DMS153 treated with DMSO at 0.1 percent for 48 hours (cell line): ENCODE results near the gene KCNQ2.
"Not testable (repeated sequence)": the region's sequence is repeated elsewhere in the genome, so short reads cannot be mapped to it uniquely, and the experiment has no call there.

ENCODE experiments used
- DNase-seq: peaks from one replicate; lab custom pipeline; 2025; ENCODE audit not compliant: unreplicated experiment; lab: John Stamatoyannopoulos, UW

Gene KCNQ2

DNA sequence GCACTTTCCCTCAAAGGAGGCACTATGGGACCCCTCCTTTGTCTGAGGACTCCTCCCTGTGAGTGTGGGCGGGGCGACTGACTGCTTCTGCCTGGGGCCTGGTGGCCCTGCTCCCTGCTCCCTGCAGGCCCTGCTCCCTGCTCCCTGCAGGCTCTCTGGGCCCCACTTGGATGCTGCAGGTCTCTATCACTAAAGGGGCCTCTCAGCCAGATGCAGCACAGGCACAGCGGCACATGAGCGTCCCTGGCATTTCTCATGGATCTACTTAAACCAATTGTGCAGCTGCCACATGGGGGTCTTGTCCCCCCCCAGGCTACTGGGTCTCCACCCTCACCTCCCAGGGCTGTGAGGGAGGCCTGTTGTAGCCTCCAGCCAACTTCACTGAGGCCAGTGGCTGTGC, 18.6 kb upstream of the KCNQ2 start:
- DNase-seq: no peak

DNA sequence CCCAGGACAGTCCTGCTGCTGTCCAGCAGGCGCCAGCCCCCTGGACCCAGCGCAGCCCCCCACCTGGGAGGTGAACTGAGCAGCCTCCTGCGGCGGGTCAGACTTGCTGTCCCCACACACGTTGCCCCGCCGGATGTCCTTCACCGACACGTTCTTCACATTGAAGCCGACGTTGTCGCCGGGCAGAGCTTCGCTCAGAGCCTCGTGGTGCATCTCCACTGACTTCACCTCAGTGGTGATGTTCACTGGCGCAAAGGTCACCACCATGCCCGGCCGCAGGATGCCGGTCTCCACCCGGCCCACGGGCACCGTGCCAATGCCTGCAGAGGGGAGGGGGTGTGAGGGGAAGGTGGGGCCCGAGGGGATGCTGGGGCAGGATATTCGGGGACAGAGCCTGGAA, 18.0 kb upstream of the KCNQ2 start:
- no peak for DNase-seq

DNA sequence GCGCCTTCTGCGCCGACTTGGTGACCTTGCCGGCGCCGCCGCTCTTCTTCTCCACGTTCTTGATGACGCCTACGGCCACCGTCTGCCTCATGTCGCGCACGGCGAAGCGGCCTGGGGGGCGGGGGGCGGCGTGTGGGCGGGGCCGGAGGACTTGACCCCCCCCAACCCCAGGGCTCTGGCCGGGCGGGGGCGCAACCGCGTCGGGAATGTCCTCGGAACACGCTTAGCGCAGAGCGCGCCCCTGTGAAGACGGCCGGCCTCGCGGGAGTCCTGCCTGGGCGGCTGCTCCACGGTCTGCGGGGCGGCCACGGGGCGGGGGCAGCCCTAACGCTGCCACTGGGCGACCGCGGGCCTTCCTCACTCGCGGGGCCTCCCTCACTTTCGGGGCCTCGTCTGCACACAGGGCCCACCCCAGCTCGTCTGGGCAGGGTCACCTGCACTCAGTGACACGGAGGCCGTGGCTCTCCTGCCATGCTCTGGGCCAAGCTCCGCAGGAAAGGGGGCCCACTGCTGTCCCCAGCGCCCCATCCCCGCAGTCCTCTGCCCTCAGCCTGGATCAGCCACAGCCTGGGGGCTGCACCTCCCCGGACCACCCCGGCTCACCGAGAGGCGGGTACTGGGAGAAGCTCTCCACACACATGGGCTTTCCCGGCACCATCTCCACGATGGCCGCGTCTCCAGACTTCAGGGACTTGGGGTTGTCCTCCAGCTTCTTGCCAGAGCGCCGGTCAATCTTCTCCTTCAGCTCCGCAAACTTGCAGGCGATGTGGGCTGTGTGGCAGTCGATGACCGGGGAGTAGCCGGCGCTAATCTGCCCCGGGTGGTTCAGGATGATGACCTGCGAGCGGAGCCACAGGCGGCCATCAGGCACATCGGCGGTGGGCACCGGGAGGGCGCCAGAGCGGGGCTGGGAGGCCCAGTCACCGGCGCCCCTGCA, 16.1 kb upstream of the KCNQ2 start:
- no peak for DNase-seq

DNA sequence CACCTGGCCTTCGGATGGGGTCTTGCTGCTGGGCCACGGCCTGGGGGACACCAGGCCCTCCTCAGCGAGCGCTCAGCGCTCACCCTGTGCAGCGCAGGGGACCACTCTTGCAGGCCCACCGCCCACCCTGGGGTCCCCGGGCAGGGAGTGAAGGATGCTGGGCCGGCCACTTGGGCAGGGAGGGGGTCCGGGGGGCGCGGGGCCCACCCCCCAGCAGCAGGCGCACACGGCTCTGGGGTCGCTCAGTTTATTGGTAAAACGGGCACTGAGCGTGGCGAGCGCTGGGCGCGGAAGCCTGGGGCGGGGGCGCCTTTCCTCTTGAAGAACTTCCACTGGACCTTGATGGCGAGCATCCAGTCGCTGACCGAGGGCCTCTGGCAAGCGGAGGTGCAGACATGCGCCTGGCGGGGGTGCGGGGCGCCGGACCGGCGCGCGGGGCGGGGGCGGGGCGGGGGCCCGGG, 15.4 kb upstream of the KCNQ2 start:
- DNase-seq: no peak

DNA sequence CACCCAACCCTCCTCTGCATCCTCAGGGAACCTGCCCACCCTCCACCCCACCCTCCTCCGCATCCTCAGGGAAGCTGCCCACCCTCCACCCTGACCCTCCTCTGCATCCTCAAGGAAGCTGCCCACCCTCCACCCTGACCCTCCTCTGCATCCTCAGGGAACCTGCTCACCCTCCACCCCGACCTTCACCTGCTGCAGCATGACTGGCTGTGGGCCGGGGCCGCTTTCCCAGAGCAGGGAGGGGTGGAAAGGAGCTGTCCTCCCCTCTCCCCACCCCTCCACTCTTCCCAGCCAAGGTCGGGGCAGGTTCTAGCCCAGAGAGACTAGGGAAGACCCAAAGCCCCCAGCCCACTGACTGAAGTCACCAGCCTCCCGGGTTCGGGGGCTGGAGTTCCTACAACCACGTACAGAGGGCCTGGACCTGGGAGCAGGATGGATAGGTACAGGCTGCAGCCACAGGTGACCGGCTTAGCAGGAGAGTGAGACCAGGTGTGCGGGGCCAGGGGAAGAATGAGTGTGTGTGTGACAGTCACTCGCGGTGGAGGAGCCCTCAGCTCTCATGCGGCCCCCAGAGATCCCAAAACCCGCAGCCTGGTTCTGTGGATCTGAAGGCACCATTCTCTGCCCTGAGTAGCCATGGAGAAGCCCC, 14.8 kb upstream of the KCNQ2 start:
- DNase-seq: no peak

DNA sequence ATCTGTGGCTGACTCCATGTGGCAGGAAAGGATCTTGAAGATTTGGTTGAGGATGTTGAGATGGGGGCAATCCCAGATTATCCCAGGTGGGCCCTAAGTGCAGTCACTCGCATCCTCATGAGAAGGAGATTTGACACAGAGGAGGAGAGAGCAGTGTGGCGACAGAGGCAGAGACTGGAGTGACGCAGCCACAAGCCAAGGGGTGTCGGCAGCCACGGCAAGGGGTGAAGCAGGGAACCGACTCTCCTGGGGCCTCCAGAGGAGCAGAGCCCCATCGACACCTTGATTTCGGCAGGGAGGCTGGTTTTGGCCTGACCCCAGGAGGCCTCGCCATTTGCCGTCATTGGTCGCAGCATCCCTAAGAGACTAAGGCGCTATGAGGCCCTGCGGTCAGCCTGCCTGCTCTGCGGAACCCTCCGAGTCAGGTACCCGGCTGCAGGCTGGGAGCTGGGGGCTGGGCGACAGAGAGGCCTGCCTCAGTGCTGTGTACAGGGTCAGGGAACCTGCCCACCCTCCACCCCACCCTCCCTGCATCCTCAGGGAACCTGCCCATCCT, 13.9 kb upstream of the KCNQ2 start:
- no peak for DNase-seq

DNA sequence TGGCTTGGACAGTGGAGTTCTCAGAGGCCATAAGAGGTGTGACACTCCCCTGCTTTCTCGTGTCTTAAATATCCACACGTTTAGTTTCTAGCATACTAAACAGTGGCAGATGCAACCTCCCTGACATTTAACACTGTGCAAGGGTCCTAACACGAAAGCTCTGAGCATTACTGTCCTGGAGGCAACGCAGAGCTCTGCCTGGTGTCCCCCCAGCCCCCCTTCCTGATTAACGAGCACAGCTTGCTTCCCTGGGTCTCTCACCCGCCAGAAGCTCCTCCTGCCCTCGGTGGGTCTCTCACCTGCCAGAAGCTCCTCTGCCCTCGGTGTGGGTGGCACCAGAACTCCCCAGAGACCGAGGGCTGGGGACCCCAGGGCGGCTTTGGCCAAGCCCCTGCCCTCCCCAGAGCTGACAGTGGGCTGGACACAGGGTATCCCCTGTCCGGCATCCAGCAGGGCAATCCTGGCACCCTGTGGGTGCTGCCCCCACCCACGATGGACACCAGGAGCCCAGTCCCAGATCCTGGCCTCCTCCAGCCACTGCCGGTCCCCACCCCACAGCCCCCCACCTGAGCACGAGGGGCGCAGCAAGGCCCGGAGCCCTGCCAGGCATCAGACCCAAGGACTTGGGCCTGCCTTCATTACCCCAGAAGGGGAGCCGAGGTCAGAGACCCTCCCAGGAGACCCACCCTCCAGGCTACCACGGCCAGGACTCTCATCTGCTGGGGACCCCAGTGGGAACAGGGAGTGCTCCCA, 12.4 kb upstream of the KCNQ2 start:
- no peak for DNase-seq

DNA sequence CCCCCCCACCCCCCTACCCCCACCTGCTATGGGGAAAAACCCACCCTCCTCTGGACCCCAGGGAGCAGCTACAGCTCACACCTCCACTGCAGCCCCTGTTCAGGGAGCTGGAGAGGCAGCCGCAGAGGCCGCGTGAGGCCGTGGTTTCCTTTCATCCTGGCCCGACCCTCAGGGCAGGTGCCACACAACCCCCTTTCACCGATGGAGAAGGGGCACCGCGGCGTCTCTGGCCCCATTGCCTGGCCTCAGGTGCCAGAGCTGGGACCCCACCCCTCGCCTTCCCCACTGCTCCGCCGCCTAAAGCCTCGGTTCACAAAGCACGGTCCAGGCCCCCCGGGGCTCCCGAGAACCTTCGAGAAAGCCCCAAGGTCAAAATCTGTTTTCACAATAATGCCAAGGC, 11.8 kb upstream of the KCNQ2 start:
- DNase-seq: no peak

DNA sequence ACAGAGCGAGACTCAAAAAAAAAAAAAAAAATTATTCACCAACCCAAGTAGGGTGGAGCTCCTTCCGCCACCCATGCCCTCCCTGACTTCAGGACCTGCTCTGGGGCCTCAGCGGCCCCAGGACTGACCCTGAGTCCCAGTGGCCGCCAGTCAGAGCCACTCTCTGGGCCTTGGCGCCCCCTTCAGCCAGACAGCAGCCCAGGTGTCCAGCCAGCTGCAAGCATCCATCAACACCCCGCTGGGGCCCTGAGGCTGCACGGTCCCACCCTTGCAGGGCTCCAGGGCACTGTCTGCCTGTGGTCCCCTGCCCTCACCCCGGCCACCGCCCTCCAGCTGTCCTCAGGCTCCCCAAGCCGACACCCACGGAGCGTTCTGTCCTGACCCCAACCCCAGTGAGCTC, 11.4 kb upstream of the KCNQ2 start:
- no peak for DNase-seq

DNA sequence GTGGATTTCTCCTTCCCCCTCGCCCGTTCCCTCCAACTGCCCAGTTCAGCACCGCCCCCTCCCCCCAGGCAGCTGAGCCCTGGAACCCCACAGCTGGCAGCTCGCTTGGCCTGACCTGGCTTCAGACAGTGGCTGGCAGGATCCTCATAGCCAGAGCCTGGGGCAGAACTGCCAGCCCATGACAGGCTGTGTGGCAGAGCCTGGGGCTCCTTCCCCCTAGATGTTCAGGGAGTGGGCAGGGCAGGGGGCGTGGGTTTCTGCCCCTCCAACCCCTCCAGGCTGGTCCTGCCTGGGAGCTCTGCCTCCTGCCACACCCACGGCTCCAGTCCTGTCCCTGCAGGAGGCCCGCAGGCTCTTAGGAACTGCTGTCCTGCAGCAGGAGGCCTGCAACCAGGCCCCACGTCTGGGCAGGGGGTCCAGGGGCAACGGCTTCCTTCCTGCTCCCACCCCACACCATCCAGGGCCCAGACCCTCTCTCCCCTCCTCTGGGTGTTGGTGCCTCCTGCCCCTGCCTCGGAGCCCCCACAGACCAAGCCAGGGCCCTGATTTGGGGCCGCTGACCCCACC, 9.6 kb upstream of the KCNQ2 start:
- DNase-seq: no peak

DNA sequence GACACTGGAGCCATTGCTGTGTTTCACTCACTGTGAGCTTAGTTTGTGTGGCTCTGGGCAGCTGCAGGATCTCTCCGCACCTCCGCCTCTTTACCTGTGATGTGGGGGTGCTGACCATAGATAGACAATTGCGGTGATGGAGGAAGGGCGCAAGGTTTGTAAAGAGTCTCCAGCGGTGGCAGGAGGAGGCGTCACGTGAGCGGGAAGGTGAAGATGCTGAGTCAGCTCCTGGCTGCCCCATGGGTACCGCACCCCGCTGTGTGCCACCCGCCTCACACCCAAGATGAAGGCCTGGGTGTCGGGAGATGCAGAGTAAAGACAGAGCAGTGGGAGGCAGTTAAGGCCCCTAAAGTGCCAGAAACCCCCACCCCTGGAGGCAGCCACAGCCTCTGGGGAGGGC, 9.0 kb upstream of the KCNQ2 start:
- no peak for DNase-seq

DNA sequence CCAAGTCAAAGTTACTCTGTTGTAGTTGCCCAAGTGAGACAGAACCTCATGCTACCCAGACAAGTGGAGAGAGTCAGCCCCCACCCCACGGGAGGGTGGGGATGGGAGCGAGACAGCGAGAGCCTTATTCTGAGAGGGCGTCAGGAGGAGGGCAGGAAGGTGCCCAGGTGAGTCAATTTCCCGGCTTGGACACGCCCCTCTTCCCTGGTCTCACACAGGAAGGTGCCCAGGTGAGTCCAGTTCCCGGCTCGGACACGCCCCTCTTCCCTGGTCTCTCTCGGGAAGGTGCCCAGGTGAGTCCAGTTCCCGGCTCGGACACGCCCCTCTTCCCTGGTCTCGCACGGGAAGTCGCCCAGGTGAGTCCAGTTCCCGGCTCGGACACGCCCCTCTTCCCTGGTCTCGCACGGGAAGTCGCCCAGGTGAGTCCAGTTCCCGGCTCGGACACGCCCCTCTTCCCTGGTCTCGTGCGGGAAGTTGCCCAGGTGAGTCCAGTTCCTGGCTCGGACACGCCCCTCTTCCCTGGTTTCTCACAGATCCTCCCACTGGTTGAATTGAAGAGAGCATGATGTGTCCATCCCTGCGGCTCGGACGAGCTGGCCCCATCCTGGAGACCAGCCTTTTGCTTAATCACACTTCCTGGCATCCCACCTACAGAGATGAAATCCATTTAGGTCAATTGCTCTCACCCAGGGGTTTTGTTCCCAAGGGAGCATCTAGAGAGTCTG, 7.4 kb upstream of the KCNQ2 start:
- not testable (repeated sequence) for DNase-seq

DNA sequence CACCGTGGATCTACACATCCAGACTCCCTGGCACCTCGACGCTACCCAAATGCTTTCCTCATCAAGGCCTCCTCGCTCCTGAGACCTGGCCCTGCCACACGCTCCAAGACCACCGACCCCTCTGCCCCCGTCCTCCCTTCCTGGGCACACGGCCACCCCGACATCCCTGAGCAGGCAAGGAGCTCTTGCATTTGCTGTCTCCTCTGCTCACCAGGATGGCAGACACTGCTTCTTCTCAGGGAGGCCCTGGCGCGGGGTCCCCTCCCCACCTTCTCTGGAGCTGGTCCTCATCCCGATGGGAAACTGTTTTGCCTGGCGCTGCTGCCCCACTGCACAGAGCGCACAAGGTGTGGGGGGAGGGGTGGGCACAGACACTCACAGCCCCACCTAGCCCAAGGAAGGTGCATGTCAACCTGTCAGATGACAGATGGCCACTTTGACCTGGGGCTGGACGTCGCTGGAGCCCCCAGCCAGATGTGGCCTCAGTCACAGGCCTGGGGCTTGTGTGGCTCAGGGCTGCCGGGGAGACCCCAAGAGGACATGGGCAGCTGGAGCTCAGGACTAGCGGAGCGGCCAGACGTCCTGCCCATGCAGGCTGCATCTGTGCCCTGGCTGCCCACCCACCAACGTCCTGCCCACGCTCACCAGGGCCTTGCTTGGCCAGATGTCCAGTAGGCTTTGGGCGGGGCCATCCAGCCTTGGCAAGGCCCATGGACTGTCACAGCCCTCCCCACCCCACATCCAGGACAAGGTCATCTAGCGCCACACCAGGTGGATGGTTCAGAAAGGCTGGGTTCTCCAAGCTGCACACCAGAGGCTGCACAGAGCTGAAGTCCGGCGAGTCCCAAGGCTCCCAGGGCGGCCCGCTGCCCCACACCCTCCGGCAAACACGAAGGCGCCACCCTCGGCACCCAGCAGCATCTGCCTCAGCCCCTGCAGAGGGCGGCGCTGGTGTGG, 6.2 kb upstream of the KCNQ2 start:
- DNase-seq: no peak

DNA sequence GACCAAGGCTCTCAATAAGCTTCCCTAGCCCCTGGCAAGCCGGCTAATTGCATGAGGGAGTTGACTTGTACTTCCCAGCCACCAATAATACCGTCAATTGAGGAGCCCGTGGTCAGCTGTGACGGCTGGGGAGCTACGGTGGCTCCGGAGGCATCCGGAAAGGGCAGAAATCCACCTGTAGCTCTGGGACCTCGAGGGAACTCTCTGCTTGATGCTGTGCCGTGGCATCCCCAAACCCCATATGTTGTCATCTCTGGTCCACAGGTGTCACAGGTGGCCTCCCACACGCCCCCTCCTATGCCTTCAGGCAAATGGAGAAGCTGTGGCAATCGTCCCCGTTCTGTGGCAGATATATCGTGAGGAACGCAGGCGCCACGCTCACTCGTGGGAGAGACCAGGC, 5.5 kb upstream of the KCNQ2 start:
- no peak for DNase-seq

DNA sequence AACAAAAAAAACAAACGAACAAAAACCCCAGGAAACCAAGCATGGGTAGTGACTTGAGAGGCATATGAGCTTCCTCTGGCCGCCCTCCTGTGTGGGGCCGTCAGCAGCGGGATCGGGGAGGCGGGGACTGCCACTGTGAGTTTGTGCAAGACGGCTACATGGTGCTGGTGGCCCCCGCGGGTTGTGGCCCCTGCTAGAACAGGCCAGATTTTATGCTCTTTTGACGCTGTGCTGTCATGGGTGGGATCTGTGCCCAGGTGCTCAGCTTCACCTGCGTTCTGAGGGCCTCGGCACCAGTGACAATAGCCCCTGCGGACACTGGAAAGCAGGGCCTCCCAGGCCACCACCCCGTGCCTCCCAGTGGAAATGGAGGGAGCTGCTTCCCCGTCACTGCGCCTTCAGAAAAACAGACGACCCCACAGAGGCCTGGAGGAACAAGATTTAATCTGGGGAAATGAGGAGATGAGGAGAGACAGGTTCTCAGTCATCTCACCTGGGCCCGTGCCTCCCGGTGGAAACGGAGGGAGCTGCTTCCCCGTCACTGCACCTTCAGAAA, 4.7 kb upstream of the KCNQ2 start:
- DNase-seq: no peak

DNA sequence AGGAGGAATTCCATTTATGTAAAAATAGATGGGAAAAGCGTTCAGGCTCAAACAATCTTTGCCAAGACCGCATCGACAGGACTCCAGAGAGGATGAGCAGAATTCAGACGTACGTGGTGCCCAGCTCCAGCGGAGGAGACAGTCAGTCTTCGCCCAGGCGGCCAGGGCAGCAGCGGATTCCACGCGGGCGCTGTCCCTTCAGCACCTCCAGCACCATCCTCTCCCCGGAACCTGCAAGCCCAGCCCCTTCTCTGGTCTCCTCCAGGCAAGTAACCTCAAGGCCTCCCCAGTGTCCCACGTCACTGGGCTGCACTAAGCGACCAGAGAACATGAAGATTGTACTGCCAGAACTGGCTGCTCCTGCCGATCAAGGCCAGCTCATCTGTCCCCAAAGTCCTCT, 2.8 kb upstream of the KCNQ2 start:
- DNase-seq: no peak

DNA sequence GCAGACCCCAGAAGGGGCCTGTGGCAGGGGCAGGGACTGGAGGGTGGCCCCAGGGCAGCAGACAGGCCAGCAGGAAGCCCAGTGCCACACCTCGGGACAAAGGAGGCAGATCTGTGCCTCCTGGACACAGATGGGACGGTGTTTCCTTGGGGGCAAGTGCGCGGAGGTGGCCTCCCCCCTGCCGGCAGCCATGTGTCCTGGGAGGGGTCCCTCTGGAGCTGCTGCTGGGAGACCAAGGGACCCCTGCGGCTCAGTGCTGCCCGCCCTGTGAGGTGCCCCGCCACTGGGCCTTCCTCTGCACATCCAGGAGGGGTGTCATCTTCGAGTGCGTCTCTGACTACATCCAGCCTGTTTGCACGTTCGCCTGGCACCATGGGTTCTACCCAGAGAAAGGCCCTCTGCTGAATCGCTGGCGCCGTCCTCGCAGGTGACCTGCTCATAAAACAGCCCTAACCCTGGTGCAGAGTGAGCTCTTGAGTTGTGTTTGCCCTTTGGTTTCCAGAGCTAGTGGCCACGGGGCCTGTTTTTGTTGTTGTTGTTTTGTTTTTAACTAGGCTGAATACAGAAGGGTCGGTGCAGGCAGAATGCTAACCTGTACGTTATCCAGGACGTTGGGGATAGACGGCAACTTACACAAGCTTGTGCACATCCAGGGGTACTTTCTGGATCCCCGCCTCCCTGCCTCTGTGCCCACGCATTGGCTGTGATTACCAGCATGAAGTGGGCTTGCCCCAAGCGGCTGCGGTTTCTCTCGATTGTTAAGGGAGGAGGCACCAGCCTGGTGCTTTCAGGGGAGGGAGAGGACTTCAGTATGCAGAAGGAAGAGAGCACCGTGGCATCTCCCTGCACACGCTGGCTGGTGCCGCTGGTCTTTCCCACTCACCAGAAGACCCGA, 1.3 kb upstream of the KCNQ2 start:
- DNase-seq: no peak

DNA sequence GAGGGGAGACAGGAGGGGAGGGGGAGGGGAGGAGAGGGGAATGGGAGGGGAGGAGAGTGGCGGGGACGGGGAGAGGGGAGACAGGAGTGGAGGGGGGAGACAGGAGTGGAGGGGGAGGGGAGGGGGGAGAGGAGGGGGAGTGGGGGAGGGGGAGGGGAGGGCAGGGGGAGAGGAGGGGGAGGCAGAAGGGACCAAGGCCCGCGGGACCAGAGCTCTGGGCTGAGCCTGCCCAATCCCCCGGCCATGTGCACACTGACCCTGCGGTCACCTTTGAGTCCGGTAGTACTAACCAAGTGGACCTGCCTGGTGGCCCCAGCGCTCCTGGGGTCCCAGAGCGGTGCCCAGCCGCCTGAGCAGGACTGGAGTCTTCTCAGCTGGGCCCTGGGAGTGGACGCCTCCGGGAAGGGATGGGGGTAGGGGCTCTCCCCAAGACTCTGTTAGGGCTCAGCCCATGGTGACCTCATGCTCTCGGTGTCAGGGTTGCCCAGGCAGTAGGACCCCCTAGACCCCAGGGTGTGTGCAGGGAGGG, 471 bp upstream of the KCNQ2 start:
- no peak for DNase-seq
